ENCODE results near the gene PEAR1.
"Not testable (repeated sequence)": the region's sequence is repeated elsewhere in the genome, so short reads cannot be mapped to it uniquely, and the experiment has no call there.

Gene PEAR1

GRCh38 chr1:156923670-156924477 is 30.4 kb downstream of the PEAR1 start:
- no peak for DNase-seq (ENCODE audit: low read depth)

DNA sequence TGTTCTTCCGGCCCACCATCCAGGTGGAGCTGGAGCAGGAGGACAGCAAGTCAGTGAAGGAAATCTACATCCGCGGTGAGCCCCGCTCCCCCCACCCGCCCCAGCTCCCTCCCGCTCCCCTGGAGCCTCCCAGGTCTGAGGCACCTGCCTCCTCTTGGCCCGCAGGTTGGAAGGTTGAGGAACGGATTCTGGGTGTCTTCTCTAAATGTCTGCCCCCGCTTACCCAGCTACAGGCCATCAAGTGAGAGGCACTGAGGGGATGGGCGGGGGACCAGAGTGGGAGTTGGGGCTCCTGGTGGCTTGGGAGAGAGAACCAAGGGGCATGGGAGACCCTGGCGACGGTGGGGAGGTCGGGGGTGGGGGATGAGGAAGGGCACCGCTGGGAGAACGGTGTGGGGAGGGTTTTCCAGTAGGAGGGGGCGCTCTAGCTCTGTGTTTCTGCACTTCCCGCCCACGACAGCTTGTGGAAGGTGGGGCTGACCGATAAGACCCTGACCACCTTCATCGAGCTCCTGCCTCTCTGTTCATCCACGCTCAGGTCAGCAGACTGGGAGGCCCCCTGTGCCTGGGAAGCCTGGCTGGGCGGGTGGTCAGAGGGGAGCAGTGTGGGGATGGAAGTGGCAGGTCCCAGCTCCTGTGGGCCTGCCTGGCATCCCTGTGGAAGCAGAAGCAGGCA is 31.1 kb downstream of the PEAR1 start:
- no peak for DNase-seq (ENCODE audit: low read depth)

DNA sequence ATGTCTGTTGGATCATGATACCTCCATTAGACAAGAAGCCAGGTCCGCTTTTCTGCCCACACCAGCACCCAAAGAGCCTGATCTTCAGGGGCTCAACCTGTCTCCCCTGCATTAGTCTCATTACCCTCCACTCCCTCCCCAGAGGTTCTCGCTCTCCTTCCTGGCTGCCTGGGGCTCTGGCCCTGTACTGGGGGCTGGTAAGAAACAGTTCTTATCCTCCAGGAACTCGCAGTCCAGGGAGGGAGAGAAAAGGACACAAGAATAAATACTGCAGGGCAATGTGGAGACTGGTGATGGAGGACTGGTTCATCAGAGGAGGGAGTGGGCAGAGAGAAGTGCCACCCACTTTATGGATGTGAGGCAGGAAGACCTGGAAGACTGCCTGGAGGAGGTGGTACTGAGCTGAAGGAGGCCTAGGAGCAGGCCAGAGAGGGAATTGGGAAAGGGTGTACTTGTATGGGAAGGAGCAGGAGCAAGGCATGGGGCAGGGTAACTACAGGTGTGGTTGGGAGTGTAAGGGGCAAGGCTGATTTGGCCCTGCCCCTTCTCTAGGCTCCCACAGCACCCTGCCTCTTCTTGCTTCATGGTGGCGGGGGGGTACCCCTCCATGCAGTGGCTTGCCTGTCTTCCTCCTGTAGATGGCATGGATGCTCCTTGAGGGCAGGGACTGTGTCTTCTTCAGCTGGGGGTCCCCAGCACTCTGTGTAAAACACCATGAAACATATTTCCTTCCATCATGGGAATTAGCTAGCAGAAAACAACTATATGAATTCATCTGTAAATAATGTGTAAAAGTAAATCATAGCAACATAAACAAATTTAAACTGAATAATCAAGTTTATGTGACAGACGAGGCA is 31.9 kb downstream of the PEAR1 start:
- DNase-seq (ENCODE audit: low read depth): no peak

DNA sequence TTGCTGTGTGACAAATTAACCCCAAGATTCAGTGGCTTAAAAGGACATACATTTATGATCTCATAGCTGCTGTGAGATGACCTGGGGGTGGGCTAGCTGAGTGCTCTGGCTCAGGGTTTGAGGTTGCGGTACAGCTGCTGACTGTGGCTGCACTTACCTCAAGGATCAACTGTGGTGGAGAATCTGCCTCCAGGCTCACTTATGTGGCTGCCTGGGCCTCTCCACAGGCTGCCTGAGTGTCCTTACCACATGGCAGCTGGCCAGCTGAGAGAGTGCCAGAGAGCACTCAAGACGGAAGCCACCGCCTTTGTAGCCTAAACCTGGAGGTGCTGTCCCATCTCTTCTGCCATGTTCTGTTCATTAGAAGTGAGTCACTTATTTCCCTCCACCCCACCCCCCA is 32.7 kb downstream of the PEAR1 start:
- peak; percentile 60 for DNase-seq (ENCODE audit: low read depth)

DNA sequence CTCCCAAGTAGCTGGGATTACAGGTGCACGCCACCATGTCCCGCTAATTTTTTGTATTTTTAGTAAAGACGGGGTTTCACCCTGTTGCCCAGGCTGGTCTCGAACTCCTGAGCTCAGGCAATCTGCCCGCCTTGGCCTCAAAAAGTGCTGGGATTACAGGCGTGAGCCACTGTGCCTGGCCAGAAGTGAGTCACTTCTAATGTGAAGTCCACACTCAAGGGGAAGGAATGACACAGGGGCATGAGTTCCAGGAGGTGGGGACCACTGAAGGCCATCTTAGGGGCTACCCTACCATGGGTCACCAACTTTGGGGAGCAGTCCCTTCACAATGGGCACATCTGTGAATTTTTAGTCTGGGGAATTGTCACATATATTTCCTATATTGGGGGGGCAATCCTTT is 33.2 kb downstream of the PEAR1 start:
- DNase-seq (ENCODE audit: low read depth): not testable (repeated sequence)

DNA sequence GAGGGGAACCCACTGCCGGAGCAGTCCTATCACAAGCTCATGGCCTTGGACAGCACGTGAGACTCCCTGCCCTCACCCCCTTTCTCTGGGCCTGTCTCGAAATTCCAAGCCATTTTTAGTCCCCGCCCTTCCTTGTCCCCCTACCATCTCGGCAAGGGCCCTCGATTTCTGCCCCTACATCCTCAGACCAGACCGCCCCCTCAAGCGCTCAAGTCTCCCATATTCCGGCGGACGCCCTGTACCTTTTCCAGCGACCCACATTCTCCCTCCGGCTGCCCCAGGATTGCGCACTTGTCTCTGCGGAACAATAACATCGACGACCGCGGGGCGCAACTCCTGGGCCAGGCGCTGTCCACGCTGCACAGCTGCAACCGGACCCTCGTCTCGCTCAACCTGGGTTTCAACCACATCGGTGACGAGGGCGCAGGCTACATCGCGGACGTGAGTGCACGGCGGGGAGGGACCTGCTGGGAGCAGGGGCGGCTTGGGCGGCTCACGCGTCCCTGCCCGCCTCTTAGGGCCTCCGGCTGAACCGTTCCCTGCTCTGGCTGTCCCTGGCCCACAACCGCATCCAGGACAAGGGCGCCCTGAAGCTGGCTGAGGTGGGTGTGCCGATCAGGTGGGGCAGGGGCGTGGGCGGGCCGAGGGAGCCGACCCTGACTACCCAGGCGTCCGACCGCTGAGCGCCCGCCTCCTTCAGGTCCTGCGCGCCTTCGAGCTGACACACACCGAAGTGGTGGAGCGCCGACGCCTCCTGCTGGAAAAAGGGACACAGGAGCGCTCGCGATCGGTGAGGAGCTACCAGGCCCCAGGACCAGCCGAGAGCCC is 33.9 kb downstream of the PEAR1 start:
- DNase-seq (ENCODE audit: low read depth): peak; percentile 70

DNA sequence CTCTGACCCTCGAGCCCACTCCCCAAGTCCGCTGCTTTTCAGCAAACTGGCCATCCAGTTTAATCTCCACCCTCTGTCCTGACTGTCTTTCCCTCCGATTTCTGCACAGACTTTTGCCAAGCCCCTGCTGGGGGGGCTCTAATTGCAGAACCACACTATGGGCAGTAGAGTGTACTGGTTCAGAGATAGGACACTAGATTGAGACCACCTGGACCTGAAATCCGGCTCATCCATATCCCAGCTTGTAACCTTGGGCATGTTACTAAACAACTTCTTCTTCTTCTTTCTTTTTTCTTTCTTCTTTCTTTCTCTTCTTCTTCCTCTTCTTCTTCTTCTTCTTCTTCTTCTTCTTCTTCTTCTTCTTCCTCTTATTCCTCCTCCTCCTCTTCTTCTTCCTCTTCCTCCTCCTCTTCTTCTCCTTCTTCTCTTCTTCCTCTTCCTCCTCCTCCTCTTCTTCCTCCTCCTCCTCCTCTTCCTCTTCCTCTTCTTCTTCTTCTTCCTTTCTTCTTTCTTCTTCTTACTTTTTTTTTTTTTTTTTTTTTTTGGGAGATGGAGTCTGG is 34.6 kb downstream of the PEAR1 start:
- no peak for DNase-seq (ENCODE audit: low read depth)

- no peak for DNase-seq (ENCODE audit: low read depth)
These were observed 36.2 kb downstream of the PEAR1 start for GRCh38 chr1:156929596-156930238.

GRCh38 chr1:156930483-156930882 is 37.0 kb downstream of the PEAR1 start:
- no peak for DNase-seq (ENCODE audit: low read depth)

DNA sequence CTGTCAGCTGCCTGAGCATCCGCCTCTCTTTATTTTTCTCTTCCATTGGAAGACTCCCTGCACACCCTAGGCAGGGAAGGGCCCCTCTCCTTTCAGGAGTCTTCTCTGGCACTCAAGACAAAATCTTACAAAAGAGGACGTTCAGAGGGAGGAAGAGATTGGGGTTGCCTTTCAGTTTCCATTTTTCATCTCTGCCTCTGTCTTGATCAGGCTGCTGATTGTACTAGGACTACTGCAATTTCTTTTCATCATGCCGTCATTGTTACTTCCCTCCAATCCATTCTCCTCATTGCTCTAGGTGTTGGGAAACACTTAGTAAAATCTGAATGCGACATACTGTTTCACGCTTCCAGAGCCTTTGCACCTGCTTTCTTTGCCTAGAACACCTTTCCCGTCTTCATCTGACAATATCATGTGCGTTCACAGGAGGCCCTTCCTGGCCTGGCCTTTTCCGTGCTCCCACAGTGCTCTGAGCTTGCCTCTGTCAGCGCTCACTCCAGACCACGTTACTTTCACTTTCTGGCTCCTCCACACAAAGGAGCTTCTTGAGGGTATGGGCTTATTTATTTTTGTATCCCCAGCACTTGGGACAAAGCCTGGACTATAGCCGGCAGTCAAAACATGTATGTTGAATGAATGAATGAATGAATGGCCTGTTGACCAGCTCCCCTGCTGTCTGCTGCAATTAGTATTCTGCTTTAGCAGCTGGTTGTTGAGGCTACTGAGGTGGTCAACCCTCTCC is 37.9 kb downstream of the PEAR1 start:
- DNase-seq (ENCODE audit: low read depth): no peak

DNA sequence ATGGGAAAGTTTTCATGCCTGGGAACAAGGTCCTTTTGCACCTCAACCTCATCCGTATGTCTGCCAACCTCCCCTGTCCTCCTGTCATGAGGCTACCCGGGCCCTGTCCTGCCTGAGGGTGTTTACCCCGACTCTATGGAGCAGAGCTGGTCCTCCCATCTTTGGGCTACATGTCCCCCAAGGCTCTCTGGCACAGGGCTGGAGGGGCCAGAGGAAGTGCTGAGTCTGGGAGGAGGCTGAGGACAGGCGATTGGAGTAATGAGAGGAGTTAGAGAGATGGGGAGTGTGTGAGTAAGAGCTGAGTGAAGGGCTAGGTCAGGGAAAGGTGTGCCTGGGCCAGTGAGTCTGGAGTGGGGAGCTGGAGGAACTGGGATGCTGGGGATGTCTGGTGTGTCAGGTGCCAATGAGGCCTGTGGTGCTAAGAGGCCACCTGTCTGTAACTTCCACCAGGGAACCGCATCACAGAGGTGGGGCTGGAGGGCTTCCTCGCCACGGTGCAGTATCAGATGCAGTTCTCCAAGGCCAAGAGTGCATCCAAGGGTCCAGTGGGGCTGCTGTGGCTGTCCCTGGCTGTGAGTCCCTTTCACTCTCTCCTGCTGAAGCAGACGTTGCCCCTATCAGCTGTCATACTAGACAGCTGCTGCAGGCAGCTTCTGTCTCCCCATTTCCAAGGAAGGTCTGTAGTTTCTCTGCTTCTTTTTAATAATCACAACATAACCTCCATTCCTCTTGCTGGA is 38.6 kb downstream of the PEAR1 start:
- no peak for DNase-seq (ENCODE audit: low read depth)

DNA sequence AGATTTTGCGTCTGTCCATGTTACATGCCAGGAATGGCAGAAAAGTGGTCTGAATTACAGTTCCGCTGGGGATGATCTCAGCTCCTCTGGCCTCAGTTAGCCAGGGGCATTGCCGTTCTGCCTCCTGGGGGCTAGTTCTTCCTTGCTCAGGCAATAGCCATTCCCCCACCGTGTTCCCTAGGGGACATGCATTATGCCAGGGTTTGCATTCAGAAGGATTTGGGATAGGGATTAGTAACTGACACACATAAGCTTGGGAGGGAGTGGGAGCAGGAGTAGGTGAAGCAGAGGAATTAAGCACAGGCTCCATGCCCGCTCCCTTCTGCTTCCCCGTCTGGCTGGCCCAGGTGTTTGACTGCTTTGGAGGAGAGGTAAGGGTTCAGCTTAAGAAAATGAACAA is 39.6 kb downstream of the PEAR1 start:
- DNase-seq (ENCODE audit: low read depth): no peak

GRCh38 chr1:156935505-156936128 is 42.1 kb downstream of the PEAR1 start:
- DNase-seq (ENCODE audit: low read depth): no peak

- no peak for DNase-seq (ENCODE audit: low read depth)
These were observed 42.7 kb downstream of the PEAR1 start for GRCh38 chr1:156936191-156936590.

- no peak for DNase-seq (ENCODE audit: low read depth)
These were observed 43.3 kb downstream of the PEAR1 start for GRCh38 chr1:156936721-156937220.

DNA sequence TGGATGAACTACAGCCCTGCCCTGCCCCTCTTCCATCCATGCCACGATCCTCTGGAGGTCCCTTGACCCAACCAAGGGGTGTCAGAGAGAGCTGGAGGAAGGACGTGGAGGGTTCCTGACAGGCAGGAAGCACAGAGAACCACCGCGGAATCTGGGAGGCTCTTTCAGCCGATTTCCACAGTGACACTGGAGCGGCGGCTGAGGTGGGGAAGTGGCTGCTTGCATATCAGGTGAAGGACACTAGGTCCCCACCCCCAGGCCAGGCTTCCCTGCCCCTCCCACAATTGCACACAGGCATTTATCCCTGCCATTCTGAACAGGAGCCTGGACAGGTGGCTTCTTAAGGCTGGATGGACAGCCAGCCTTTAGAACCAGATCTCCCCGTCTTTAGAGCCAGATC is 44.4 kb downstream of the PEAR1 start:
- no peak for DNase-seq (ENCODE audit: low read depth)

DNA sequence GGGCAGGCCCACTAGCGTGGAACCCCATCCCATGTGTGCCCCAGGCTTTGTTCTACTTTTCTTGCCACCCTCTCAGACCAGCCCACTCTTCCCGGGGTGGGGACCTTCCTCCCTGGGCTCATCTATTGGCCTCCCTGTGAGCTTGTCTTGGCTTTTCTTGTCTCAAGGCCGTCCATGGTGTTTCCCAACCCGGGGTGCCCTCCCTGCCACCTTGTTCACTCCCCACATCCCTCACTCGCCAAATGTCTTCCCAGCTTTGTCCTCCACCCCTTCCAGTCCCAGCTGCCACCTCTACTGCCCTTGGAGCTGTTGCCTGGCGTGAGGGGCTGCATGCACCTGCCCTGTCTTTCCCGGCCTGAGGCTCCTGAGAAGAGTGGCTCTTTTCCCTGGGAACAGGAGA is 45.3 kb downstream of the PEAR1 start:
- no peak for DNase-seq (ENCODE audit: low read depth)

DNA sequence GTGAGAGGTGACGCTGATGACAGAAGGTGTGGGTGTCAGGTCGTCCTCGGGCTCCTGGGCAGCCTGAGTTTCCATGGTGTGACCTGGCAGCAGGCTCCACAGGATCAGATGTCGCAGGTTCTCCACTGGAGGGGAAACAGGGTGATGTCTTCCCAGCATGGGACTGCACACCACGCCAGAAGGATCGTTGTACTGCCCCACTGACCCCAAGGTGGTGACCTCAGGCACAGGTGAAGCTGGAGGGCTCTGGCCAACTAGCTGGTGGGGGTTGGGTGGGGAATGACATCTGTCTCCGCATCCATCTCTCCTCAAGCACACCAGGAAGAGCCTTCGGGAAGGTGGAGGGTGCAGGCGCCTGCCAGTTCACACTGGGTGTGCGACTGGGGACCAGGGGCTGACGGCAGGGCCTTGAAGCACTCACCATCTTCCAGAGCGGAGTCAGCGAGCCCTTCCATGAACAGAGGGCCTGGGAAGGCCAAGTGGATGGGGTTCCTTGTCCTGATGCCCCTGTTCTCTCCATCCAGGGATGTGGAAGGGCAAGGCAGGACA is 46.3 kb downstream of the PEAR1 start:
- no peak for DNase-seq (ENCODE audit: low read depth)

DNA sequence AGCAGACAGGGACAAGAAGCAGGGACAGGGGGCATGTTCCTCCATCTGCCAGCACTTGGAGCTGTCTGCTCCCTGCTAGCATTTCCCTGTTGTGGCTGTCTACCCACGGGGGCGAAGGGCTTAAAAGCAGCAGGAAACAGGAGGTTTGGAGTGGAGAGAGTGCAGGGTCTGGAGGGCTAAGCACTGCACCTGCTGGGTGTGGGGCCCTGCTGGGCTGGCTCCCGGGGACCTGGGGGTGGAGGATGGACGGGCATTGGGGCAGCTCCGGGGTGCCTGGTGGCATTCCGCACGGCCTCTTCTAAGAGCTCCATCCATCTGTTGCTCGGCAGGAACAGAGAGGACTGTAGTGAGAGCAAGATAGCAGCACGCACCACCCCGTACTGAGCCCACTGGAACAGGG is 48.2 kb downstream of the PEAR1 start:
- DNase-seq (ENCODE audit: low read depth): no peak

All from activated T-cell treated with anti-CD3 and anti-CD28 coated beads for 48 hours (primary cell).